ENCODE data around the gene AKAP4.

GRCh38 chrX:50167366-50167765 lies 33.4 kb downstream of the AKAP4 start:
- no peak for TF ChIP-seq FOXM1 (IDR thresholded peaks at IDR 0.05; ENCODE audit: low read depth, low read length)
- TF ChIP-seq, protein P1, sequence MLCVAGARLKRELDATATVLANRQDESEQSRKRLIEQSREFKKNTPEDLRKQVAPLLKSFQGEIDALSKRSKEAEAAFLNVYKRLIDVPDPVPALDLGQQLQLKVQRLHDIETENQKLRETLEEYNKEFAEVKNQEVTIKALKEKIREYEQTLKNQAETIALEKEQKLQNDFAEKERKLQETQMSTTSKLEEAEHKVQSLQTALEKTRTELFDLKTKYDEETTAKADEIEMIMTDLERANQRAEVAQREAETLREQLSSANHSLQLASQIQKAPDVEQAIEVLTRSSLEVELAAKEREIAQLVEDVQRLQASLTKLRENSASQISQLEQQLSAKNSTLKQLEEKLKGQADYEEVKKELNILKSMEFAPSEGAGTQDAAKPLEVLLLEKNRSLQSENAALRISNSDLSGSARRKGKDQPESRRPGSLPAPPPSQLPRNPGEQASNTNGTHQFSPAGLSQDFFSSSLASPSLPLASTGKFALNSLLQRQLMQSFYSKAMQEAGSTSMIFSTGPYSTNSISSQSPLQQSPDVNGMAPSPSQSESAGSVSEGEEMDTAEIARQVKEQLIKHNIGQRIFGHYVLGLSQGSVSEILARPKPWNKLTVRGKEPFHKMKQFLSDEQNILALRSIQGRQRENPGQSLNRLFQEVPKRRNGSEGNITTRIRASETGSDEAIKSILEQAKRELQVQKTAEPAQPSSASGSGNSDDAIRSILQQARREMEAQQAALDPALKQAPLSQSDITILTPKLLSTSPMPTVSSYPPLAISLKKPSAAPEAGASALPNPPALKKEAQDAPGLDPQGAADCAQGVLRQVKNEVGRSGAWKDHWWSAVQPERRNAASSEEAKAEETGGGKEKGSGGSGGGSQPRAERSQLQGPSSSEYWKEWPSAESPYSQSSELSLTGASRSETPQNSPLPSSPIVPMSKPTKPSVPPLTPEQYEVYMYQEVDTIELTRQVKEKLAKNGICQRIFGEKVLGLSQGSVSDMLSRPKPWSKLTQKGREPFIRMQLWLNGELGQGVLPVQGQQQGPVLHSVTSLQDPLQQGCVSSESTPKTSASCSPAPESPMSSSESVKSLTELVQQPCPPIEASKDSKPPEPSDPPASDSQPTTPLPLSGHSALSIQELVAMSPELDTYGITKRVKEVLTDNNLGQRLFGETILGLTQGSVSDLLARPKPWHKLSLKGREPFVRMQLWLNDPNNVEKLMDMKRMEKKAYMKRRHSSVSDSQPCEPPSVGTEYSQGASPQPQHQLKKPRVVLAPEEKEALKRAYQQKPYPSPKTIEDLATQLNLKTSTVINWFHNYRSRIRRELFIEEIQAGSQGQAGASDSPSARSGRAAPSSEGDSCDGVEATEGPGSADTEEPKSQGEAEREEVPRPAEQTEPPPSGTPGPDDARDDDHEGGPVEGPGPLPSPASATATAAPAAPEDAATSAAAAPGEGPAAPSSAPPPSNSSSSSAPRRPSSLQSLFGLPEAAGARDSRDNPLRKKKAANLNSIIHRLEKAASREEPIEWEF (IDR thresholded peaks at IDR 0.05; ENCODE audit: insufficient replicate concordance, low read depth, low read length): no peak
- TF ChIP-seq, protein P2, sequence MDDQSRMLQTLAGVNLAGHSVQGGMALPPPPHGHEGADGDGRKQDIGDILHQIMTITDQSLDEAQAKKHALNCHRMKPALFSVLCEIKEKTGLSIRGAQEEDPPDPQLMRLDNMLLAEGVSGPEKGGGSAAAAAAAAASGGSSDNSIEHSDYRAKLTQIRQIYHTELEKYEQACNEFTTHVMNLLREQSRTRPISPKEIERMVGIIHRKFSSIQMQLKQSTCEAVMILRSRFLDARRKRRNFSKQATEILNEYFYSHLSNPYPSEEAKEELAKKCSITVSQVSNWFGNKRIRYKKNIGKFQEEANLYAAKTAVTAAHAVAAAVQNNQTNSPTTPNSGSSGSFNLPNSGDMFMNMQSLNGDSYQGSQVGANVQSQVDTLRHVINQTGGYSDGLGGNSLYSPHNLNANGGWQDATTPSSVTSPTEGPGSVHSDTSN (IDR thresholded peaks at IDR 0.05; ENCODE audit: insufficient replicate concordance, low read depth, low read length): no peak
- TF ChIP-seq, protein P3, sequence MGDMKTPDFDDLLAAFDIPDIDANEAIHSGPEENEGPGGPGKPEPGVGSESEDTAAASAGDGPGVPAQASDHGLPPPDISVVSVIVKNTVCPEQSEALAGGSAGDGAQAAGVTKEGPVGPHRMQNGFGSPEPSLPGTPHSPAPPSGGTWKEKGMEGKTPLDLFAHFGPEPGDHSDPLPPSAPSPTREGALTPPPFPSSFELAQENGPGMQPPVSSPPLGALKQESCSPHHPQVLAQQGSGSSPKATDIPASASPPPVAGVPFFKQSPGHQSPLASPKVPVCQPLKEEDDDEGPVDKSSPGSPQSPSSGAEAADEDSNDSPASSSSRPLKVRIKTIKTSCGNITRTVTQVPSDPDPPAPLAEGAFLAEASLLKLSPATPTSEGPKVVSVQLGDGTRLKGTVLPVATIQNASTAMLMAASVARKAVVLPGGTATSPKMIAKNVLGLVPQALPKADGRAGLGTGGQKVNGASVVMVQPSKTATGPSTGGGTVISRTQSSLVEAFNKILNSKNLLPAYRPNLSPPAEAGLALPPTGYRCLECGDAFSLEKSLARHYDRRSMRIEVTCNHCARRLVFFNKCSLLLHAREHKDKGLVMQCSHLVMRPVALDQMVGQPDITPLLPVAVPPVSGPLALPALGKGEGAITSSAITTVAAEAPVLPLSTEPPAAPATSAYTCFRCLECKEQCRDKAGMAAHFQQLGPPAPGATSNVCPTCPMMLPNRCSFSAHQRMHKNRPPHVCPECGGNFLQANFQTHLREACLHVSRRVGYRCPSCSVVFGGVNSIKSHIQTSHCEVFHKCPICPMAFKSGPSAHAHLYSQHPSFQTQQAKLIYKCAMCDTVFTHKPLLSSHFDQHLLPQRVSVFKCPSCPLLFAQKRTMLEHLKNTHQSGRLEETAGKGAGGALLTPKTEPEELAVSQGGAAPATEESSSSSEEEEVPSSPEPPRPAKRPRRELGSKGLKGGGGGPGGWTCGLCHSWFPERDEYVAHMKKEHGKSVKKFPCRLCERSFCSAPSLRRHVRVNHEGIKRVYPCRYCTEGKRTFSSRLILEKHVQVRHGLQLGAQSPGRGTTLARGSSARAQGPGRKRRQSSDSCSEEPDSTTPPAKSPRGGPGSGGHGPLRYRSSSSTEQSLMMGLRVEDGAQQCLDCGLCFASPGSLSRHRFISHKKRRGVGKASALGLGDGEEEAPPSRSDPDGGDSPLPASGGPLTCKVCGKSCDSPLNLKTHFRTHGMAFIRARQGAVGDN (IDR thresholded peaks at IDR 0.05): no peak
- no peak for TF ChIP-seq TCF7 (IDR thresholded peaks at IDR 0.05; ENCODE audit: borderline replicate concordance)
- no peak for TF ChIP-seq MXI1 (IDR thresholded peaks at IDR 0.05; ENCODE audit: low read depth, low read length)
- TF ChIP-seq POLR2AphosphoS5 (IDR thresholded peaks at IDR 0.05; ENCODE audit: low read length): no peak
- TF ChIP-seq, protein P4, sequence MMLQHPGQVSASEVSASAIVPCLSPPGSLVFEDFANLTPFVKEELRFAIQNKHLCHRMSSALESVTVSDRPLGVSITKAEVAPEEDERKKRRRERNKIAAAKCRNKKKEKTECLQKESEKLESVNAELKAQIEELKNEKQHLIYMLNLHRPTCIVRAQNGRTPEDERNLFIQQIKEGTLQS (IDR thresholded peaks at IDR 0.05; ENCODE audit: borderline replicate concordance, extremely low read depth, low read depth, low read length): no peak
- TF ChIP-seq, protein P5, sequence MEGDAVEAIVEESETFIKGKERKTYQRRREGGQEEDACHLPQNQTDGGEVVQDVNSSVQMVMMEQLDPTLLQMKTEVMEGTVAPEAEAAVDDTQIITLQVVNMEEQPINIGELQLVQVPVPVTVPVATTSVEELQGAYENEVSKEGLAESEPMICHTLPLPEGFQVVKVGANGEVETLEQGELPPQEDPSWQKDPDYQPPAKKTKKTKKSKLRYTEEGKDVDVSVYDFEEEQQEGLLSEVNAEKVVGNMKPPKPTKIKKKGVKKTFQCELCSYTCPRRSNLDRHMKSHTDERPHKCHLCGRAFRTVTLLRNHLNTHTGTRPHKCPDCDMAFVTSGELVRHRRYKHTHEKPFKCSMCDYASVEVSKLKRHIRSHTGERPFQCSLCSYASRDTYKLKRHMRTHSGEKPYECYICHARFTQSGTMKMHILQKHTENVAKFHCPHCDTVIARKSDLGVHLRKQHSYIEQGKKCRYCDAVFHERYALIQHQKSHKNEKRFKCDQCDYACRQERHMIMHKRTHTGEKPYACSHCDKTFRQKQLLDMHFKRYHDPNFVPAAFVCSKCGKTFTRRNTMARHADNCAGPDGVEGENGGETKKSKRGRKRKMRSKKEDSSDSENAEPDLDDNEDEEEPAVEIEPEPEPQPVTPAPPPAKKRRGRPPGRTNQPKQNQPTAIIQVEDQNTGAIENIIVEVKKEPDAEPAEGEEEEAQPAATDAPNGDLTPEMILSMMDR (IDR thresholded peaks at IDR 0.05 in 2 of 3, conservative IDR thresholded peaks at IDR 0.05 in 1 of 3; ENCODE audit: control insufficient read depth in 2 of 3, extremely low read depth in 1 of 3, insufficient read depth in 1 of 3, low read depth in 3 of 3, low read length in 3 of 3): no peak
